NCI-H128 (cell line): ENCODE data around the gene SEMA6A.

Experiments used
- DNase-seq: peaks from one replicate; lab custom pipeline; 2025; ENCODE audit not compliant: unreplicated experiment; lab: John Stamatoyannopoulos, UW

SEMA6A gene

GRCh38 chr5:116577064-116577788 is 2.6 kb upstream of the SEMA6A start:
- no peak for DNase-seq

- DNase-seq = no peak
These were observed 1.6 kb upstream of the SEMA6A start for GRCh38 chr5:116576053-116576713.

GRCh38 chr5:116575326-116576052 is 866 bp upstream of the SEMA6A start:
- no peak for DNase-seq

GRCh38 chr5:116573702-116574366 is 789 bp downstream of the SEMA6A start:
- no peak for DNase-seq

- no peak for DNase-seq
These were observed 1.3 kb downstream of the SEMA6A start for GRCh38 chr5:116573279-116573701.

- DNase-seq = no peak
These were observed 2.0 kb downstream of the SEMA6A start for GRCh38 chr5:116572350-116573278.

GRCh38 chr5:116571568-116572349 is 2.9 kb downstream of the SEMA6A start:
- DNase-seq = no peak

GRCh38 chr5:116569999-116570398 is 4.6 kb downstream of the SEMA6A start:
- DNase-seq = no peak

GRCh38 chr5:116567106-116567505 is 7.5 kb downstream of the SEMA6A start:
- DNase-seq = no peak

- DNase-seq = no peak
These were observed 8.4 kb downstream of the SEMA6A start for GRCh38 chr5:116566251-116566650.

GRCh38 chr5:116564756-116565490 is 9.7 kb downstream of the SEMA6A start:
- DNase-seq = no peak

GRCh38 chr5:116564312-116564711 is 10.3 kb downstream of the SEMA6A start:
- DNase-seq = no peak

GRCh38 chr5:116563736-116564308 is 10.8 kb downstream of the SEMA6A start:
- no peak for DNase-seq

- no peak for DNase-seq
These were observed 12.0 kb downstream of the SEMA6A start for GRCh38 chr5:116562669-116563068.

- no peak for DNase-seq
These were observed 13.0 kb downstream of the SEMA6A start for GRCh38 chr5:116561658-116562057.

GRCh38 chr5:116559673-116560164 is 14.9 kb downstream of the SEMA6A start:
- no peak for DNase-seq

GRCh38 chr5:116559239-116559638 is 15.4 kb downstream of the SEMA6A start:
- DNase-seq = no peak

GRCh38 chr5:116557669-116558271 is 16.9 kb downstream of the SEMA6A start:
- no peak for DNase-seq
